ENCODE data around the gene RGS9BP. TPM values are rescaled to one million over a fixed set of nuclear protein-coding genes. Genes with fewer than 3 reads are reported as not detected.

The RGS9BP gene
- total RNA-seq, 2 donors from 2014 or later: not detected

GRCh38 chr19:32718286-32718685 is 42.6 kb downstream of the RGS9BP start:
- H3K4me1 ChIP-seq (ENCODE audit: control insufficient read depth, insufficient read depth, low read length): no peaks in the 10 kb centered on the region
- Mint-ChIP-seq H3K36me3 (ENCODE audit: low read depth) (peaks cover 11% of the 10 kb centered on the region), H3K27me3 (ENCODE audit: insufficient read depth) (no peaks in the 10 kb centered on the region), H3K4me3 (no peak overlapping the region), H3K27ac (no peak overlapping the region), H3K4me1 (no peaks in the 10 kb centered on the region), H3K9me3 (peaks cover 2% of the 10 kb centered on the region)
- 95 to 96% methylated on average over 7 of the region's 7 CpGs for WGBS, 2 experiments (ENCODE audit: insufficient coverage in 1 of 2, insufficient read length in 1 of 2)
- TF ChIP-seq CTCF (conservative IDR thresholded peaks at IDR 0.05): no peak
- DNase-seq: no peak
- H3K9me3 ChIP-seq (ENCODE audit: control insufficient read depth, low read length): no peaks in the 10 kb centered on the region
- H3K27me3 ChIP-seq (ENCODE audit: control insufficient read depth, insufficient read depth, low read length, poor library complexity, severe bottlenecking): no peaks in the 10 kb centered on the region
- no peak overlapping the region for H3K4me3 ChIP-seq (ENCODE audit: low read length)
- H3K27ac ChIP-seq (ENCODE audit: low read depth, low read length): no peak overlapping the region
- H3K36me3 ChIP-seq (ENCODE audit: control insufficient read depth, insufficient read depth, low read length): no peaks in the 10 kb centered on the region
- no peak overlapping the region for H3K9ac ChIP-seq (ENCODE audit: extremely low read depth, low read length, poor library complexity, severe bottlenecking)

- Histone ChIP-seq H3K4me1 (ENCODE audit: control insufficient read depth, insufficient read depth, low read length) (no peaks in the 10 kb centered on the region), H3K27ac (ENCODE audit: low read depth, low read length) (no peak within 1 kb of the TSS), H3K36me3 (ENCODE audit: control insufficient read depth, insufficient read depth, low read length) (no peaks in the 10 kb centered on the region), H3K4me3 (ENCODE audit: low read length) (no peak within 1 kb of the TSS), H3K27me3 (ENCODE audit: control insufficient read depth, insufficient read depth, low read length, poor library complexity, severe bottlenecking) (no peaks in the 10 kb centered on the region), H3K9me3 (ENCODE audit: control insufficient read depth, low read length) (no peaks in the 10 kb centered on the region), H3K9ac (ENCODE audit: extremely low read depth, low read length, poor library complexity, severe bottlenecking) (no peak within 1 kb of the TSS)
- Mint-ChIP-seq H3K36me3 (ENCODE audit: low read depth) (peaks cover 9% of the 10 kb centered on the region), H3K4me3 (no peak within 1 kb of the TSS), H3K27ac (no peak within 1 kb of the TSS), H3K27me3 (ENCODE audit: insufficient read depth) (peaks cover under 1% of the 10 kb centered on the region), H3K9me3 (peaks cover 2% of the 10 kb centered on the region), H3K4me1 (no peaks in the 10 kb centered on the region)
- peak; percentile 75 for DNase-seq
- WGBS, 2 experiments (ENCODE audit: insufficient coverage in 1 of 2, insufficient read length in 1 of 2): 93 to 96% methylated on average over 16 to 44 of the region's 44 CpGs
- TF ChIP-seq CTCF (conservative IDR thresholded peaks at IDR 0.05): peak; percentile 49
Observed at GRCh38 chr19:32719611-32720059, 44.0 kb downstream of the RGS9BP start, which contains the start of gene TDRD12. Gene TDRD12 (plus strand): TSS chr19:32719767. CDS start chr19:32720073, 306 bp downstream.

GRCh38 chr19:32720216-32720935 is 44.7 kb downstream of the RGS9BP start:
- H3K27ac Mint-ChIP-seq: no peak overlapping the region
- no peaks in the 10 kb centered on the region for H3K36me3 ChIP-seq (ENCODE audit: control insufficient read depth, insufficient read depth, low read length)
- DNase-seq: peak; percentile 45
- H3K9me3 Mint-ChIP-seq: peaks cover 2% of the 10 kb centered on the region
- H3K27me3 ChIP-seq (ENCODE audit: control insufficient read depth, insufficient read depth, low read length, poor library complexity, severe bottlenecking): no peaks in the 10 kb centered on the region
- no peaks in the 10 kb centered on the region for H3K4me1 Mint-ChIP-seq
- H3K9ac ChIP-seq (ENCODE audit: extremely low read depth, low read length, poor library complexity, severe bottlenecking): no peak overlapping the region
- 97 to 100% methylated on average over 2 to 16 of the region's 22 CpGs for WGBS, 2 experiments (ENCODE audit: insufficient coverage in 1 of 2, insufficient read length in 1 of 2)
- H3K4me1 ChIP-seq (ENCODE audit: control insufficient read depth, insufficient read depth, low read length): no peaks in the 10 kb centered on the region
- no peak overlapping the region for H3K4me3 ChIP-seq (ENCODE audit: low read length)
- peaks cover 4% of the 10 kb centered on the region for H3K27me3 Mint-ChIP-seq (ENCODE audit: insufficient read depth)
- H3K4me3 Mint-ChIP-seq: no peak overlapping the region
- no peaks in the 10 kb centered on the region for H3K9me3 ChIP-seq (ENCODE audit: control insufficient read depth, low read length)
- TF ChIP-seq CTCF (conservative IDR thresholded peaks at IDR 0.05): no peak
- peaks cover 2% of the 10 kb centered on the region for H3K36me3 Mint-ChIP-seq (ENCODE audit: low read depth)
- H3K27ac ChIP-seq (ENCODE audit: low read depth, low read length): no peak overlapping the region

Measured in endodermal cell (in vitro differentiated cells).